ENCODE data around the gene TSPAN9. TPM values are rescaled to one million over a fixed set of nuclear protein-coding genes. Genes with fewer than 3 reads are reported as not detected.
"Not testable (repeated sequence)": the region's sequence is repeated elsewhere in the genome, so short reads cannot be mapped to it uniquely, and the experiment has no call there.

Gene TSPAN9
- polyA plus RNA-seq, 1 donor = 24.9 TPM

DNA sequence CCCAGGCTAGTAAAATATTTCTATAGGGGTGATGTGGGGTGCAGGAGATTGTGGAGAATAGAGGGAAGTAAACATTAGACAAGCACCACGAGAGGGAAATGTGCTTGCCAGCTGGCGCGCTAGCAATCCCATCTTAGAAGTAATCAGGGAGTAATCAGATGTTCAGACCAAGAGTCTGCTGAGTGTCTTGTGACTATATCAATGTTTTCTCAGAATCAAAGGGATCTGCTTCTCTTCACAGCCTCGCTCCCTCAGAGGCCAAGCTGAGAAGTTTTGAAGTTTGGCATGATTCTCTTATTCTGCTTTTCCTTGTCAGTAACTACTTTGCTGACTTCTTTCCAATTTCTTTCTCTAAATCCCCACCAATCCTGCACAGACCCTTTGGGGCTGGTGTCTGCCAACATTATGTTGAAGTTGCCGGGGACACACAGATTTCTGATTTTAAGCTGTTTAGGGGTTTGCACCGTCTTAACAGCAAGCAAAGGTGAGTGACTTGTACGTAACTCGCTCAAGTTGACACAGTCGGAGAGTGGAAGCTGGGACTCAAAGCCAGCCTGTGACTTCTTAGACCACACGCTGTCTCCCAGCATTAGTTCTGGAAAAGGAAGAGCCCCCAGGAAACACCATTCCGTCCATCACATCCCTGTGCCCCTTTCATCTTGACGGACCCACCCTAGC lies 22.0 kb upstream of the TSPAN9 start:
- Histone ChIP-seq H3K4me3 (ENCODE audit: low read length) (no peak overlapping the region), H3K36me3 (ENCODE audit: control insufficient read depth, insufficient read depth, low read length) (no peaks in the 10 kb centered on the region), H3K27me3 (ENCODE audit: control insufficient read depth, insufficient read depth, low read length) (peaks cover under 1% of the 10 kb centered on the region), H3K4me1 (ENCODE audit: control insufficient read depth, insufficient read depth, low read length) (no peaks in the 10 kb centered on the region), H3K9me3 (ENCODE audit: control insufficient read depth, low read depth, low read length) (no peaks in the 10 kb centered on the region), H3K27ac (ENCODE audit: low read length) (no peak overlapping the region)
- DNase-seq = peak in 1 of 2 donors; percentile 28
- WGBS (ENCODE audit: insufficient coverage, low lambda C conversion rate) = 44% methylated on average over 1 of the region's 12 CpGs

DNA sequence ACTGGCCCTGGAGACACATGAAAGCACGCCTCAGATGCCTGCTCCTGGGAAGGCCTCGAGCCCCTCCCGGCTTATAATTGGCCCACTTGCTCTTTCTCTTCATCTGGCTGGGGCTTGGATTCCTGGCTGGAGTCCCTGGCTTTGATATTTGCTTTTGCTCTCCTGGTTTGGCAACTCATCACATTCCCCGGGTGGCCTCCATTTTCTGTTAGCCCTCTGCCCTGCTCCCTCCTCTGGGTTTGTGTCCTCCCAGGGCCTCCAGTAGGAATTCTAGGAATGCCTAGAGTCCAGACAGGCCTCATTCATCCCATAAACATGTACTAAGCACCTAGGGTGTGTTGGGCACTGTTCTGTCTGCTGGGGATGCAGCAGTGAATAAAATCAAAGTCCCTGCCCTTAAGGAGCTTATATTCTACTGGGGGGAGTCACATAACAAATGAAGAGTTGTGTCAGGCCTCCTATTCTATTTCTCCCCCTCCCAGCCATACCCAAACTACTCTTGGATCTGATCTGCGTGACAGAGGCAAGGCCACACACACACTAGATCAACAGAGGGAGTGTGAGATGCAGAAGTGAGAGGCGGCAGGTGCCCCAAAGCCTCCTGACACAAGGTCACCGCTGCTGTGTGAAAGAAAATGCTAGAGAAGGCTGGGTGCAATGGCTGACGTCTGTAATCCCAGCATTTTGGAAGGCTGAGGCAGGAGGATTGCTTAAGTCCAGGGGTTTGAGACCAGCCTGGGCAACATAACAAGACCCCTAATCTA lies 21.3 kb upstream of the TSPAN9 start:
- WGBS (ENCODE audit: insufficient coverage, low lambda C conversion rate) = no CpG with 5 or more reads among the region's 8 CpGs
- Histone ChIP-seq H3K27ac (ENCODE audit: low read length) (no peak overlapping the region), H3K27me3 (ENCODE audit: control insufficient read depth, insufficient read depth, low read length) (peaks cover 3% of the 10 kb centered on the region), H3K4me3 (ENCODE audit: low read length) (no peak overlapping the region), H3K4me1 (ENCODE audit: control insufficient read depth, insufficient read depth, low read length) (no peaks in the 10 kb centered on the region), H3K9me3 (ENCODE audit: control insufficient read depth, low read depth, low read length) (no peaks in the 10 kb centered on the region), H3K36me3 (ENCODE audit: control insufficient read depth, insufficient read depth, low read length) (no peaks in the 10 kb centered on the region)
- DNase-seq = no peak

DNA sequence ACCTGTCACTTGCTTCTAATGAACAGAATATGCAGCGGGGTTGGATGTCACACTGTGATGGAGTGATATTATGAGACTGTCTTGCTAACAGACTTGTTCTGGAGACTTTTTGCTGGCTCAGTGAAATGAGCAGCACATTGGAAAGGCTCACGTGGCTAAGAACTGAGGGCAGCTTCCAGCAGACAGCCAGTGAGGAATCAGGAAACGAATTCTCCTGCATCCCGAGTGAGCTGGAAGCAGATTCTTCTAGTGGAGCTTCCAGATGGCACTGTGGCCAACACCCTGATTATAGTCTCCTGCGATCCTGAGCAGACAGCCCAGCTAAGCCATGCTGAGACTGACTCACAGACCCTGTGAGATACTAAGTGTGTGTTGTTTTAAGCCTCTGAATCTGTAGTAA lies 16.1 kb upstream of the TSPAN9 start:
- Histone ChIP-seq H3K27me3 (ENCODE audit: control insufficient read depth, insufficient read depth, low read length) (peaks cover 10% of the 10 kb centered on the region), H3K9me3 (ENCODE audit: control insufficient read depth, low read depth, low read length) (no peaks in the 10 kb centered on the region), H3K36me3 (ENCODE audit: control insufficient read depth, insufficient read depth, low read length) (no peaks in the 10 kb centered on the region), H3K4me3 (ENCODE audit: low read length) (no peak overlapping the region), H3K4me1 (ENCODE audit: control insufficient read depth, insufficient read depth, low read length) (no peaks in the 10 kb centered on the region), H3K27ac (ENCODE audit: low read length) (no peak overlapping the region)
- no peak for DNase-seq
- WGBS (ENCODE audit: insufficient coverage, low lambda C conversion rate) = no CpG with 5 or more reads among the region's 5 CpGs

DNA sequence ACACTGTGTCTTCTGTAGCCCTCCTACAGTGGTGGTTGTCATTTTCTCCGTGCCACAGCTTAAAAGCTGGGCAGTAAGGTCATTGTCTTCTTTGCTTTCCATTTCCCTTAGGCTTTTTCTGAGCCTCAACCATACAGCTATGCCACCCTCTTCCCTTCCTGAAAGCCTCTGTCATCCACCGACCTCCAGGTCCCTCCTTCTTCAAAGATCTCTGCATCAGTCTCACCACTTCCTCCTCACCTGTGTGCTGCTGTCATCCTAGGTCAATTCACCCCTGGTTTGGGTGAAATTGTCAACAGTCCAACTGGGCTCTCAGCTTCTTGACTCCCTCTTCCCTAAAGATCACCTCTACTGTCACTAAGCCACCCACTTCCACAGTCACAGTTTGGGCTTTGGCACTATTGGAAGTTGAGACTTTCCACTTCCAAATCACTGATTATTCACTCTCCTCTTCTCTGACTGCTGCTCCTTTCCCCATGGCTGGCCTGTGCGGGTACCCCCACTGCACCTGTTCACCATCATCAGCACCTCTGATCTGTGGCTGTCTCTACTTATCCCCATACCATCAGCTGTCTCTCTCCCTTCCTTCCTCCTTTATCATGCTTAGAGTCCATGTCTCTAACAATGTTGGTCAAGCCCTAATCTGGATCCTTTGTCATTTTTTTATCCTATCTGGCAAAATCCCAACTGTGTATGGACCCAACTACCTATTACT lies 15.5 kb upstream of the TSPAN9 start:
- 71% methylated on average over 3 of the region's 3 CpGs for WGBS (ENCODE audit: insufficient coverage, low lambda C conversion rate)
- DNase-seq = no peak
- H3K9me3 ChIP-seq (ENCODE audit: control insufficient read depth, low read depth, low read length) = no peaks in the 10 kb centered on the region

DNA sequence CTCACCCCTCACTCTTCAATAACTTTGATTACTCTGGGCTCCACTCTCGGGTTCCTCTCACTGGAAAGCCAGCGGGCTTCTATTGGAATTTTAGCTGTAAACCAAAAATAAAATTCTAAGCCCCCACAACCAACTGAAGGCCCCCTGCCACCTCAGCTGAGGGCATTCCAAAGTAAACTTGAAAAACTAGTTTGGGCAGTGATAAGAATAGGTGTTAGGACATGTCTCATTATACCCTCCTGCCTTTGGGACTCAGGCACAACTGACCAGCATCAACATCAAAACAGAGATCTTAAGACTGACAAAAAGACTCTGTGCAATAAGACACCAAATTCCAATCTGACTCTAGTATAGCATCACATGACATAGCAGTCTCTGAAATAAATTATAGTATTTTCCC lies 11.9 kb upstream of the TSPAN9 start:
- DNase-seq = no peak
- Histone ChIP-seq H3K36me3 (ENCODE audit: control insufficient read depth, insufficient read depth, low read length) (no peaks in the 10 kb centered on the region), H3K4me1 (ENCODE audit: control insufficient read depth, insufficient read depth, low read length) (no peaks in the 10 kb centered on the region), H3K9me3 (ENCODE audit: control insufficient read depth, low read depth, low read length) (no peaks in the 10 kb centered on the region), H3K27ac (ENCODE audit: low read length) (no peak overlapping the region), H3K27me3 (ENCODE audit: control insufficient read depth, insufficient read depth, low read length) (peaks cover 10% of the 10 kb centered on the region), H3K4me3 (ENCODE audit: low read length) (no peak overlapping the region)
- no CpG with 5 or more reads among the region's 2 CpGs for WGBS (ENCODE audit: insufficient coverage, low lambda C conversion rate)

More for the DNA sequence above, 15.5 kb upstream of the TSPAN9 start:
- H3K27ac ChIP-seq (ENCODE audit: low read length) = no peak overlapping the region
- no peaks in the 10 kb centered on the region for H3K36me3 ChIP-seq (ENCODE audit: control insufficient read depth, insufficient read depth, low read length)
- H3K4me3 ChIP-seq (ENCODE audit: low read length) = no peak overlapping the region
- no peaks in the 10 kb centered on the region for H3K4me1 ChIP-seq (ENCODE audit: control insufficient read depth, insufficient read depth, low read length)
- peaks cover 10% of the 10 kb centered on the region for H3K27me3 ChIP-seq (ENCODE audit: control insufficient read depth, insufficient read depth, low read length)

DNA sequence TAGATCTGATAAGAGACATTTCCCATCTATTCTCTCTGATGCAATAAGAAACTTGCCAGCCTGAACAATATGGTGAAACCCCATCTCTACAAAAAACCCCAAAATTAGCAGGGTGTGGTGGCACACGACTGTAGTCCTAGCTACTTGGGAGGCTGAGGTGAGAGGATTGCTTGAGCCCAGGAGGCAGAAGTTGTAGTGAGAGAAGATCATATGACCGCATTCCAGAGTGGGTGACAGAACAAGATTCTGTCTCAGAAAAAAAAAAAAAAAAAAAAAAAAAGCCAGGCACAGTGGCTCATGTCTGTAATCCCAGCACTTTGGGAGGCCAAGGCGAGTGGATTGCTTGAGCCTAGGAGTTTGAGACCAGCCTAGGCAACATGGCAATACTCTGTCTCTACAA lies 11.3 kb upstream of the TSPAN9 start:
- H3K4me3 ChIP-seq (ENCODE audit: low read length); H3K9me3 ChIP-seq (ENCODE audit: control insufficient read depth, low read depth, low read length); H3K27ac ChIP-seq (ENCODE audit: low read length); H3K4me1 ChIP-seq (ENCODE audit: control insufficient read depth, insufficient read depth, low read length); DNase-seq; H3K27me3 ChIP-seq (ENCODE audit: control insufficient read depth, insufficient read depth, low read length); H3K36me3 ChIP-seq (ENCODE audit: control insufficient read depth, insufficient read depth, low read length): not testable (repeated sequence)
- WGBS (ENCODE audit: insufficient coverage, low lambda C conversion rate) = no CpG with 5 or more reads among the region's 3 CpGs

DNA sequence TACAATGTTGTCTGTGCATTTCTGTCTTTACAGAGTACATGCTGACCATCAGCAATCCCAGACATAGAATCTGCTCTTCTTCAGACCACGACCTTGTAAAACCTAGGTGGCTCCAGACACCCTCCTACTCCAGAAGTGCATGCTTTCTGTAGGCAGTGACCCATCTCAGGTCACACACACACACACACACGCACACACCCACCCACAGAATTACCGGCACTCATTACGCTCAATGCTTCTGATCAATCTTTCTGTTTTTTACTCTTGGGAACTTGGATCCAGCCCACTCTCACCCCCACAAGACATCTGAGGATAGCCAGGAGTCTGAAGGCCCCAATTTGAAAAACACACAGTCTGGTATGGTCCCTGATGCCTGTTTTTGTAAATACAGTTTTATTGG lies 7.5 kb upstream of the TSPAN9 start:
- no peaks in the 10 kb centered on the region for H3K27me3 ChIP-seq (ENCODE audit: control insufficient read depth, insufficient read depth, low read length)
- H3K4me1 ChIP-seq (ENCODE audit: control insufficient read depth, insufficient read depth, low read length) = no peaks in the 10 kb centered on the region
- WGBS (ENCODE audit: insufficient coverage, low lambda C conversion rate) = 60% methylated on average over 1 of the region's 4 CpGs
- H3K9me3 ChIP-seq (ENCODE audit: control insufficient read depth, low read depth, low read length) = no peaks in the 10 kb centered on the region
- no peaks in the 10 kb centered on the region for H3K36me3 ChIP-seq (ENCODE audit: control insufficient read depth, insufficient read depth, low read length)
- H3K4me3 ChIP-seq (ENCODE audit: low read length) = no peak overlapping the region
- no peak overlapping the region for H3K27ac ChIP-seq (ENCODE audit: low read length)
- DNase-seq = no peak

DNA sequence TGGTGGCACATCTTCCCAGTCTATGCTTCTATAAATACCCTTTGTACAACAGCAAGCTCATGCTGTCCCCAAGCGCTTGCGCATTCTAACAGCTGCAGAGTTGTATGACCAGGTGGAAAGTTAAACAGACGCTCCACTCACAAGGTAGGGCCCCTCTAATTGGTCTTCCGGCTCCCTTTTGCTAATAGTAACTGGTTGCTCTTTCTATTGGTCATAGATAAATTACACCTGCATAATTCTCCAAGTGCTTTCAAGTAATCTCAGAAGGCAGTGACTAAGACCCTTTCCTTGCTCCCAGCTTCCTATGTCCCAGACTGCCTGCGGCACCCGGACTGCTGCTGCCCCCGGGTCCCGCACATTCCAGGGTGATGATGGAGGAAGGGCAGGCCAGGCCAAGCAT lies 6.1 kb upstream of the TSPAN9 start:
- Histone ChIP-seq H3K27ac (ENCODE audit: low read length) (no peak overlapping the region), H3K4me1 (ENCODE audit: control insufficient read depth, insufficient read depth, low read length) (no peaks in the 10 kb centered on the region), H3K9me3 (ENCODE audit: control insufficient read depth, low read depth, low read length) (no peaks in the 10 kb centered on the region), H3K4me3 (ENCODE audit: low read length) (no peak overlapping the region), H3K27me3 (ENCODE audit: control insufficient read depth, insufficient read depth, low read length) (no peaks in the 10 kb centered on the region), H3K36me3 (ENCODE audit: control insufficient read depth, insufficient read depth, low read length) (no peaks in the 10 kb centered on the region)
- peak; percentile 66 to 85 for DNase-seq
- no CpG with 5 or more reads among the region's 8 CpGs for WGBS (ENCODE audit: insufficient coverage, low lambda C conversion rate)

DNA sequence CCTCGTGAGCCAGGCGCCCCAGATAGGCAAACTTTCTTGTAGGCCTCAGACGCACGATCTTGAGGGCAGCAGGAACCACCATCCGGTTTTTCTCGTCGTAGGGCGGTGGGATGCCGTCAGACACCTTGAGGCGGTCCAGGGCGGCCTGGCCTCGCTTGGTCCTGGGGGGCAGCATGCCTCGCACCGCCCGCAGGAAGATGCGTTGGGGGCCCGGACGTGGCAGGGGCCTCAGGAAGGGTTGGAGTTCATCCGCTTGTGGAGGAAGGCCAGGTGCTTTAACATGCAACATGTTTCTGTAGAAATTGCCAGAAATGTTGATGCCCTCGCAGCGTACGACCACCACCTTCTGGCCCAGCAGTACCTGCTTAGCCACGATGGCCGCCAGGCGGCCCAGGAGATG lies 5.5 kb upstream of the TSPAN9 start:
- Histone ChIP-seq H3K27me3 (ENCODE audit: control insufficient read depth, insufficient read depth, low read length) (no peaks in the 10 kb centered on the region), H3K36me3 (ENCODE audit: control insufficient read depth, insufficient read depth, low read length) (no peaks in the 10 kb centered on the region), H3K4me1 (ENCODE audit: control insufficient read depth, insufficient read depth, low read length) (peaks cover 6% of the 10 kb centered on the region), H3K27ac (ENCODE audit: low read length) (no peak overlapping the region), H3K9me3 (ENCODE audit: control insufficient read depth, low read depth, low read length) (no peaks in the 10 kb centered on the region), H3K4me3 (ENCODE audit: low read length) (no peak overlapping the region)
- WGBS (ENCODE audit: insufficient coverage, low lambda C conversion rate) = no CpG with 5 or more reads among the region's 25 CpGs
- DNase-seq = no peak

DNA sequence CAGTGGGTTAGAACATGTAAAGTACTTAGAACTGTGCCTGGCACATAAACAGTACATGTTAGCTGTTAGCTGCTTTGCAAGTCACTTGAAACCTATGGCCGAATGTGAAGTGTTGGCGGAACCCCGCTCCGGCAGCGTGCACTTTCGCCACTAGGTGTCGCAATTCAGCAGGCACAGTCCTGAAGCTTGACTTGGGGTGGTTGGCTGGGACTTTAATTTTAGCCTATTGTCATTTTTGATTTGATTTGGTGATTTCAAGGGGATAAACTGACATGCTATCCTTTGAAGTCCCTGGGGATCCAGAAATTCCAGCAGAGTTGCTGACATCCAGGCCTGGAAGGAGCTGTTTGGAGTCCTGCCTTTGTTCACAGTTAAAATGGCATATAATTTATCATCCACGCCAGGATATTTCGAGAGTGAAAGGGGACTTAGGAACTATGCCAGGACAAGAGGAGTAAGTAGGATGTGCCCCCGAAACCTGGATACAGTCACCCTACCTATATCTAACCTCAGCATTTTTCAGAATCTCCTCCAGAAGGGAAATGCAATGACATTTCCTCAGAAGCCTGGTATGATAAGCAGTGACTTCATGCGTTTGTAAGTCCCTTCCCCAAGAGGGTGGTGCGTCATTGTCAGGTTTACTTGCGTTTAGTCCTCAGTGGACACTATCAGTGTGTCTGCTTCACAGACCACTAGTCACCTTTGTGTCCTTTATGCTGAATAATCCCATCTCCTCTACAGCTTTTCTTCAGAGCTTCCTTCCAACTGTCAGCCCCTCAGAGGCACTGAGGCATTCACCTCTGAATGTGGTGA lies 3.5 kb upstream of the TSPAN9 start:
- H3K4me3 ChIP-seq (ENCODE audit: low read length) = no peak overlapping the region
- H3K36me3 ChIP-seq (ENCODE audit: control insufficient read depth, insufficient read depth, low read length) = no peaks in the 10 kb centered on the region
- no peaks in the 10 kb centered on the region for H3K27me3 ChIP-seq (ENCODE audit: control insufficient read depth, insufficient read depth, low read length)
- peaks cover 13% of the 10 kb centered on the region for H3K4me1 ChIP-seq (ENCODE audit: control insufficient read depth, insufficient read depth, low read length)
- H3K27ac ChIP-seq (ENCODE audit: low read length) = no peak overlapping the region
- no peaks in the 10 kb centered on the region for H3K9me3 ChIP-seq (ENCODE audit: control insufficient read depth, low read depth, low read length)
- WGBS (ENCODE audit: insufficient coverage, low lambda C conversion rate) = no CpG with 5 or more reads among the region's 13 CpGs
- DNase-seq = peak; percentile 74 to 75

Data from large intestine (tissue), 3 donors.